Measurements from ENCODE around the gene COPZ2.
A peak's percentile ranks its signal among the peaks of the same experiment; 100 is the strongest.
"Not testable (repeated sequence)": the region's sequence is repeated elsewhere in the genome, so short reads cannot be mapped to it uniquely, and the experiment has no call there.

COPZ2 gene

DNA sequence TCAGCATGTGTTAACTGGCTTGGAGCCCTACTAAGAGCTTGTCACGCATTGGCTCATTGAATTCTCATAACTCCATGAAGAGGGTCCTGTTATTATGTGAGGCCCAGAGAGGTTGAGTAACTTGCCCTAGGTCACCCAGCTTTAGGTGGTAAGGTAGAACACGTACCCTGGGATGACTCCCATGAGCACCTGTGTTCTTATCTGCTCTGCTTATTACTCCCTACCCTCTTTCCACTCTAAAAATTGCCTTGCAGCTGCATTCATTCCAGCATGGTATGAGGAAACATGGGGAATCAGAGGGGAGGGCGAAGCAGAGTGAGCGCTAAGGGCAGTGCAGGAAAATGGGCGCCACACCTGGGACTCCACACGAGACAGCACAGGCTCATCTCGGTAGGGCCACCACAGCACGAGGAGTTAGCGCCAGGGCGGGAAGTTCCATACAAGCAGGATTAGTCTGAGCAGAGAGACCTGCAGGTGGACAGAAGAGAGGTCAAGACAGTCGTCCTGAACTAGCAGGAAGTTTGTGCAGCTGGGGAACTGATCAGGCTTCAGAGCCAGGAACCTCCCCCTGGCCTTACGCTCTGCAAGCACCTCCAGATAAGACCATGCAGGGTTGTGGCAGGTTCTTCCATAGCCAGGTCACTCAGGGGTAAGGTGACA, 10.1 kb downstream of the COPZ2 start:
- no peak for DNase-seq

GRCh38 chr17:48026502-48027321, 10.9 kb downstream of the COPZ2 start:
- peak; percentile 82 for DNase-seq

DNA sequence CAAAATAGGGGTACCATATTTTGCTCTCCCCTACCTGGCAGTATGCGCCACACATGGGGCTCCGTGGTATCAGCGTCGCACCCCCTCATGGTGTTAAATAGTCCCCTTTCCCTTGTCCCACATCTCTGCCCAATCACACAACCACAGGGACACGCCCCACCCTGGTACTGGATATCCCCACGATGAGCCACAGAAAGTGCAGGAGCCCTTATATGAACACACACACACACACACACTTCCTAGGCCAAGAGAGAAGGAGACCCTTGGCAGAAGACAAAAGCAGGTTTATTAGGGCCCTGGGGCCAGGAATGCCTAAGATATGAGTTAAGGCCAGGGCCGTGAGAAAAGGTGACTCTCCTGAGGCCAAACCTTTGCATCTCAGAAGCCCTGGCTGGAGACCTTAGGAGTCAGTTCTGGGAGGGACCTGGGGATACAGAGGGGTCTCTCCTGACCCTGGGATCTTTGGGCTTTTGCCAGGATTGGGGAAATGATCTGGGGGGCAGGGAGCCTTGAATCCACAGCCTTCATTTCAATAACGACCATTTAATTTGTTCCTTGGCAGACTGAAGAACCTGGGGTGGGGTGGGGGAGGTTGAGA, 11.6 kb downstream of the COPZ2 start:
- DNase-seq = no peak

DNA sequence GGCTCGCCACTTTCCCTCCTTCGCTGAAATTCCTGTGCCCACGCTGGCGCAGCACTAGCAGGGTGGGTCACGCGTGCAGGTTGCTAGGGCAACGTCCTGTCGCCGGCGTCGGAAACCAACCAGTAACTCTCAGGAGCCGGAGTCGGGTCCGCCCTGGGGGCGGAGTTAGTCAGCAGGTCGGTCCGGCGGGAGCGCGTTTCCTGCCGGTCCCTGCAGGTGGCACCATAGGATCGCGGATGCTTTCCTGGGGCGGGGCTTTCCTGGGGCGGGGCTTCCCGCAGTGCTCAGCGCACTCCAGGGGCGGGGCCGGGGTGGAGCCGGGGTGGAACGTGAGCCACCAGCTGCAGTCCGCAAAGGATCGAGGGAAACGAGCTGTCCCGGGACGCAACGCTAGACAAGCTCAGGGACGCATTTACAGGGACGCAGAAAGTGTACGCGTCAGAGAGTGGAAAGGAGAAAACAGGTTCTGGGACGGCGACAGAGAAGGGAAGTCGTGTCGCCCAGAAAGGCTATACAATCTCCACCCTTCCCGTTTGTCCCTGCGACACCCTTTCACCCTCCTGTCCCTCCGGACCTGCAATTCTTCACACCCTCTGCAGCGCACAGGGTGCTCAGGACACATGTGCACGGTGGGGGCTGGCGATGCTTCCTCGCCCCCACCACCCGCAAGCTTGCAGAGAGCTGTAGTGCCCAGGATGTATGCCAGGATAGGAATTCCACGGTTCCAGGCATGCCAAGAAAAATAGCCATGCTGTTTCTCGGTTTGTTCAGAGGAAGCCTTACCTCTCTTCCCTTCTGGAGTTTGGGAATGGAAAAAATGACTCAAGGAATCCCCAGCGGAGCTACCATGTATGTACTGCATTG, 12.3 kb downstream of the COPZ2 start:
- DNase-seq = peak; percentile 99

DNA sequence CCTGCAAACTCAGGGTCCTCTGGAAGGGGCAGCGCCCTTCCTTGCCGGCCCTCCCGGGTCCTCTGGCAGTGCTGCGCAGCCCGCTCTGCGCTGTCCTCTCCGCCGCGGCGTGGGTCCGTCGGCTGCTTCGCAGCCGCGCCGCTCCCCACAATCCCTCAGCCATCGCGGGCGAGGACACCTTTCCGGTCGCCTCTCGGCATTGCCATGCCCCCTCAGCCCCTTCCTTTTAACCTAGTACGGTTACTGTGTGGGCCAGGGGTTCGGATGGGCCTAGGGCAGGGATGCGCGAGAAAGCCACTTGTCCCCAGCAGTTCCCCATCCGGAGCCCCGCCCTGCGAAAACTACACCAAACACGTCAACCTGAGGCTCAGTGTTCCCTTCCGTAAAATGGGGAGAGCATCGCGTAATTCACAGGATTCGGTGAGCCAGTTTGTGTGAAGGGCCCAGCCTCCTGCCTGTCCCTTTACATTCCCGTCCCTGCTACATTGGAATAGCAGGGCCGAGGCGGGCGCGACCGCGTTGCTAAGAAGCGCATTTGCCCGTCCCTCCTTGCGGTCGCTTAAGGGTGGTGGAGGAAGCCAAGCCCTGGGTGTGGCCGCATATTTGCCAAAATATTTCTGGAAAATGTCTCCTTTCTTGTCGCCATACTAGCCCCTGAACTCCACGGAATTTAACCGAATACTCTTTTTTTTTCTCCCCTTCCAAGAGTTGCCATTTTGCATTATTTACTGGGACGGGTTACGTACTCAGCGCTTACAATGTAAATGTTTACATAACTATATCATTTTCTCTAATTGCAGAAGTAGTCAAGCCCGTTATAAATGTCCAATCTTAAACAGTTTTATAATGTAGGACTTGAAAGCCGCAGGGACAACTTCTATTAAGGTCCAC, 13.2 kb downstream of the COPZ2 start:
- DNase-seq = peak; percentile 65

- DNase-seq = peak; percentile 76
These were observed 14.0 kb downstream of the COPZ2 start for GRCh38 chr17:48023400-48024148.

DNA sequence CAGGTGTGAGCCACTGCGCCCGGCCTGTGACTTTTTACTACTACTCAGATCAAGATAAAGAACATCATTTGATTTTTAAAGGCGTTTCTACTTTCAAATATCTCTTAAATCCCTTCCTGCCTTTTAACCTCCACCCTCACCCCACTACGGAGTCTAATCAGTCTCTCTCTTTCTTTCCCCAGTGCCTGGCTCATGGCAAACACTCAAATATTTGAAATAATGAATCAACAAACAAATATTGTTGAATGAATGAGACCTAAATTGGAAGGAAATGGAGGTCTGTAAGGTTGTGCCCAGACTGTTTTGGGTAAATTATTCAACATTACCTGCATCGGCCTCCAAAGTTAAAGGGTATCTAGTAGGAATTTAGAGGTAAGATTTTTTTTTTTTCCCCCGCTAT, 14.7 kb downstream of the COPZ2 start:
- DNase-seq = no peak

DNA sequence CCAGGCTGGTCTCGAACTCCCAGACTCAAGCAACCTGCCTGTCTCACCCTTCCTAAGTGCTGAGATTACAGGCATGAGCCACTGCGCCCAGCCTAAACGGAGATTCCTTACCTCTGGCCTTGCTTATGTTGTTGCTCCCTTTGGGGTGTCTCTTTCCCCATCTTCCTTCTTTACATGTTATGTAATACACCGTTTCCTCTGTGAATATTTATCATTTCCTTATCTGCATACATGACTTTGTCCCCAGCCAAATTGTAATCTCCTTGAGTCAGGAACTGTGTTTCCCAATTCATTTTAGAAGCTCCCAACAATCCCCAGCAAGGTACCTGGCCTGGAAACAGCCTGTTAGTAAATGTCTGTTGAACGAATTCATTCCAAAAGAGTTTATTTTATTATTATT, 15.7 kb downstream of the COPZ2 start:
- no peak for DNase-seq

DNA sequence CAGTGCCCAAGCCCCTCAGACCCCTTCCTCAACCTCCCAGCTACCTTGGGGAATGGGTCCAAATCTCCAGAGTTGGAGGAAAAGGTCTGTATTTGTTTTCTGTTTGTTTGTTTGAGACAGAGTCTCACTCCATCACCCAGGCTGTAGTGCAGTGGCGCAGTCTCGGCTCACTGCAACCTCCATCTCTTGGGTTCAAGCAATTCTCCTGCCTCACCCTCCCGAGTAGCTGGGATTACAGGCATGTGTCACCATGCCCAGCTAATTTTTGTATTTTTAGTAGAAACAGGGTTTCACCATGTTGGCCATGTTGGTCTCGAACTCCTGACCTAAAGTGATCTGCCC, 19.8 kb downstream of the COPZ2 start:
- not testable (repeated sequence) for DNase-seq

DNA sequence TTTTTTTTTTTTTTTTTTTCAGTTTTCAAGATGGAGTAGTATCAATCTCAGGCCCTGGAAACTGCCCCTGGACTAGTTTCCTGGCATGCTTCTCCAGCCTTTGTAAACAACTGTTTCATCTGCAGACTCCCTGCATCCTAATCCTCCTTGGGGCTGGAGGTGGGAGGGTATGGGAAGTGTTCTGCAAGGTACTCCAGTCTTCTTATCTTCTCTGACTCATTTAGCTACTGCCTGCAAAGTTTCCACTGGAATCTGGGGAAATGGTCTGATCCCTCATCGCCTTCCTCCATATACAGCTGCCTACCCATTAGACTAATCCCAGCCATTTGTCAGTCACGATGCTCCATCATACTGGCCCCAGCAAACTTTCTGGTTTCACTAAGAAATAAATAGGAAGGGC, 21.5 kb downstream of the COPZ2 start:
- DNase-seq = no peak

- DNase-seq = no peak
These were observed 22.9 kb downstream of the COPZ2 start for GRCh38 chr17:48014595-48015111.

GRCh38 chr17:48013876-48014594, 23.6 kb downstream of the COPZ2 start:
- no peak for DNase-seq

GRCh38 chr17:48012654-48013053, 24.9 kb downstream of the COPZ2 start:
- DNase-seq = no peak

DNA sequence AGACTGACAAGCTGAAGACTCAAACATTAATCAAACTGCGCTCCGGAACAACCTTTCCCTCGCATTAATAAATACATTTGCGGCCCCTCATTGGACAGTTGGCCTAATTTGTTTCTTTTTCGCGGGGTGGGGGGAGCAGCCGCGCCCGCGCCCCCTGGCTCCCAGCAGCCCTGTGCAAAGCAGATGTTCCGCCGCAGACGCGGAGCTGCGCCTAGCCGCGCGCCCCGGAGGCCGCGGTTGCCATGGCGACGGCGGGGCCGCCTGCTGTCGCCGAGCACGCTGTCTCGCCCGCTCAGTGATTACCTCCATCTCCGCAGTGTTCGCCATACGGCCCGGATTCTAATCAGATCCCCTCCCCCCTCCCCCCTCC, 25.5 kb downstream of the COPZ2 start:
- peak; percentile 80 for DNase-seq

GRCh38 chr17:48011405-48012150, 26.0 kb downstream of the COPZ2 start:
- DNase-seq = peak; percentile 73

- no peak for DNase-seq
These were observed 27.4 kb downstream of the COPZ2 start for GRCh38 chr17:48010193-48010592.

- no peak for DNase-seq
These were observed 30.5 kb downstream of the COPZ2 start for GRCh38 chr17:48006936-48007709.

DNA sequence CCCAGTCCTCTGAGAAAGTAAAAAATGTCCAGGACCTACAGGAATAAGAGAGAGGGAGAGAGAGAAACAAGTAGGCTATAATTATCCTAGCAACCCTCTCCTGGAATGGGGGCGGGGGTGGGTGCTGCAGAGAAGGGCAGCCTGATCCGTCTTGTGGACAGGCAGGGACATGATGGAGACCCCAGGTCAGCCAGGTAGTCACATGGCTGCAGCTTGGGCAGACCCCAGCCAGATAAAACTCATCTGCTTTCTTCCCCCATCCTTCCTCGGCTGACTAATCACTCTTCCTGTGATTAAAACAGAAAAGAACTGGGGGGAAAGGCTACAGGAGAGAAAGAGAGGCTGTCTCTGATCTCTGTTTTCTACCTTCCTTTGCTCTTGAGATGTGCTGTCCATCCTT, 32.6 kb downstream of the COPZ2 start:
- DNase-seq = peak; percentile 50

Data from activated CD4-positive, alpha-beta T cell treated with anti-CD3 and anti-CD28 coated beads, Interleukin-10, Interleukin-2, amounts not matched to agents 100 ng/mL and 50 ng/mL, durations not matched to agents 16 hours and 8 hours (primary cell).